ENCODE results near the gene ATAD3A. TPM values are rescaled to one million over a fixed set of nuclear protein-coding genes. Genes with fewer than 3 reads are reported as not detected.

The ATAD3A gene
- total RNA-seq, 1 experiment from 2014 or later = 71.2 TPM

DNA sequence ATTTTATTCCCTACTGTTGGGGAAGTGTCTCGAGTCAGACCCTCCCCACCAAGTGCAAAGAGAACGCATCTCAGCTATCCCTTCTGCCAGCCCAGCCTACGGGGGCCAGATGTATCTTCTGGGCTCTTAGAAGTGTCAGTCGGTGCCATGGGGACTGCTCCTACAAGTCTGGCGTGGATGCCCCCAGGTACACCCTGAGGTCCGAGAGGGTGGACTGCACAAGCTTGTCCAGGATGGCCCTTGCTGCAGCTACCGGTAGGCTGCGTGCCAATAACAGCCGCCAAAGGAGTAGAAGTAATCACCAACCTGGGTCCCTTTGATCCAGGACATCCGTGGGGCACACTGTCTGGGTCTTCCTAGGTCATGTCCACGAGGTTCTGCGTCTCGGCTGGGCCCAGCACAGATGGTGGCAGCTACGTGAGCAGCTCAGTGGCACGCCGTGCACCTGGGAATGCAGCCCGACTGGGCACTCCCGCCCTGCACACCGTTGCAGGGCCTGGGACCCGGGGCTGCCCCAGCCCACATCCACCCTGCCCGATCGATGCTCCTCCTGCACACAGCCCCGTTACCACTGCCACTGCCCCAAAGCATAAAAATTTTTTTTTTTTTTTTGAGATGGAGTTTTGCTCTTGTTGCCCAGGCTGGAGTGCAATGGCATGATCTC lies 71.5 kb downstream of the ATAD3A start:
- no peak overlapping the region for H3K27ac Mint-ChIP-seq
- no peaks in the 10 kb centered on the region for H3K4me1 Mint-ChIP-seq
- H3K4me3 Mint-ChIP-seq = no peak overlapping the region
- CTCF ChIA-PET = interaction anchor here (0.6 kb wide), 1 partner anchor 176 kb away, joined by 3 read pairs; no protein-coding TSS in a partner anchor
- POLR2A ChIA-PET = no interaction called here
- DNase-seq (ENCODE audit: low spot score) (no peak), ATAC-seq (no peak)
- TF ChIP-seq ZNF532 (CRISPR knock-in tag; IDR thresholded peaks at IDR 0.05; ENCODE audit: borderline replicate concordance) = no peak
- TF ChIP-seq TEAD4 (CRISPR knock-in tag; IDR thresholded peaks at IDR 0.05) = no peak
- TF ChIP-seq AR (CRISPR knock-in tag; IDR thresholded peaks at IDR 0.05) = no peak
- TF ChIP-seq GTF2I (CRISPR knock-in tag; conservative IDR thresholded peaks at IDR 0.05) = no peak
- TF ChIP-seq JUN (CRISPR knock-in tag; IDR thresholded peaks at IDR 0.05) = no peak
- TF ChIP-seq NFYB (CRISPR knock-in tag; conservative IDR thresholded peaks at IDR 0.05; ENCODE audit: low read depth) = no peak
- no peak for TF ChIP-seq ETV6 (CRISPR knock-in tag; IDR thresholded peaks at IDR 0.05)
- no peak for TF ChIP-seq NFATC4 (CRISPR knock-in tag; IDR thresholded peaks at IDR 0.05)
- no peak for TF ChIP-seq CBFB (CRISPR knock-in tag; IDR thresholded peaks at IDR 0.05; ENCODE audit: low read depth)
- no peak for TF ChIP-seq JAZF1 (CRISPR knock-in tag; IDR thresholded peaks at IDR 0.05)
- TF ChIP-seq ESRRA (CRISPR knock-in tag; IDR thresholded peaks at IDR 0.05; ENCODE audit: borderline replicate concordance) = no peak
- TF ChIP-seq FOXP1 (CRISPR knock-in tag; IDR thresholded peaks at IDR 0.05; ENCODE audit: borderline replicate concordance) = no peak
- TF ChIP-seq, protein P1, sequence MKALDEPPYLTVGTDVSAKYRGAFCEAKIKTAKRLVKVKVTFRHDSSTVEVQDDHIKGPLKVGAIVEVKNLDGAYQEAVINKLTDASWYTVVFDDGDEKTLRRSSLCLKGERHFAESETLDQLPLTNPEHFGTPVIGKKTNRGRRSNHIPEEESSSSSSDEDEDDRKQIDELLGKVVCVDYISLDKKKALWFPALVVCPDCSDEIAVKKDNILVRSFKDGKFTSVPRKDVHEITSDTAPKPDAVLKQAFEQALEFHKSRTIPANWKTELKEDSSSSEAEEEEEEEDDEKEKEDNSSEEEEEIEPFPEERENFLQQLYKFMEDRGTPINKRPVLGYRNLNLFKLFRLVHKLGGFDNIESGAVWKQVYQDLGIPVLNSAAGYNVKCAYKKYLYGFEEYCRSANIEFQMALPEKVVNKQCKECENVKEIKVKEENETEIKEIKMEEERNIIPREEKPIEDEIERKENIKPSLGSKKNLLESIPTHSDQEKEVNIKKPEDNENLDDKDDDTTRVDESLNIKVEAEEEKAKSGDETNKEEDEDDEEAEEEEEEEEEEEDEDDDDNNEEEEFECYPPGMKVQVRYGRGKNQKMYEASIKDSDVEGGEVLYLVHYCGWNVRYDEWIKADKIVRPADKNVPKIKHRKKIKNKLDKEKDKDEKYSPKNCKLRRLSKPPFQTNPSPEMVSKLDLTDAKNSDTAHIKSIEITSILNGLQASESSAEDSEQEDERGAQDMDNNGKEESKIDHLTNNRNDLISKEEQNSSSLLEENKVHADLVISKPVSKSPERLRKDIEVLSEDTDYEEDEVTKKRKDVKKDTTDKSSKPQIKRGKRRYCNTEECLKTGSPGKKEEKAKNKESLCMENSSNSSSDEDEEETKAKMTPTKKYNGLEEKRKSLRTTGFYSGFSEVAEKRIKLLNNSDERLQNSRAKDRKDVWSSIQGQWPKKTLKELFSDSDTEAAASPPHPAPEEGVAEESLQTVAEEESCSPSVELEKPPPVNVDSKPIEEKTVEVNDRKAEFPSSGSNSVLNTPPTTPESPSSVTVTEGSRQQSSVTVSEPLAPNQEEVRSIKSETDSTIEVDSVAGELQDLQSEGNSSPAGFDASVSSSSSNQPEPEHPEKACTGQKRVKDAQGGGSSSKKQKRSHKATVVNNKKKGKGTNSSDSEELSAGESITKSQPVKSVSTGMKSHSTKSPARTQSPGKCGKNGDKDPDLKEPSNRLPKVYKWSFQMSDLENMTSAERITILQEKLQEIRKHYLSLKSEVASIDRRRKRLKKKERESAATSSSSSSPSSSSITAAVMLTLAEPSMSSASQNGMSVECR (CRISPR knock-in tag; IDR thresholded peaks at IDR 0.05; ENCODE audit: borderline replicate concordance) = no peak
- TF ChIP-seq, protein P2, sequence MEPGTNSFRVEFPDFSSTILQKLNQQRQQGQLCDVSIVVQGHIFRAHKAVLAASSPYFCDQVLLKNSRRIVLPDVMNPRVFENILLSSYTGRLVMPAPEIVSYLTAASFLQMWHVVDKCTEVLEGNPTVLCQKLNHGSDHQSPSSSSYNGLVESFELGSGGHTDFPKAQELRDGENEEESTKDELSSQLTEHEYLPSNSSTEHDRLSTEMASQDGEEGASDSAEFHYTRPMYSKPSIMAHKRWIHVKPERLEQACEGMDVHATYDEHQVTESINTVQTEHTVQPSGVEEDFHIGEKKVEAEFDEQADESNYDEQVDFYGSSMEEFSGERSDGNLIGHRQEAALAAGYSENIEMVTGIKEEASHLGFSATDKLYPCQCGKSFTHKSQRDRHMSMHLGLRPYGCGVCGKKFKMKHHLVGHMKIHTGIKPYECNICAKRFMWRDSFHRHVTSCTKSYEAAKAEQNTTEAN (CRISPR knock-in tag; IDR thresholded peaks at IDR 0.05) = no peak
- TF ChIP-seq, protein P3, sequence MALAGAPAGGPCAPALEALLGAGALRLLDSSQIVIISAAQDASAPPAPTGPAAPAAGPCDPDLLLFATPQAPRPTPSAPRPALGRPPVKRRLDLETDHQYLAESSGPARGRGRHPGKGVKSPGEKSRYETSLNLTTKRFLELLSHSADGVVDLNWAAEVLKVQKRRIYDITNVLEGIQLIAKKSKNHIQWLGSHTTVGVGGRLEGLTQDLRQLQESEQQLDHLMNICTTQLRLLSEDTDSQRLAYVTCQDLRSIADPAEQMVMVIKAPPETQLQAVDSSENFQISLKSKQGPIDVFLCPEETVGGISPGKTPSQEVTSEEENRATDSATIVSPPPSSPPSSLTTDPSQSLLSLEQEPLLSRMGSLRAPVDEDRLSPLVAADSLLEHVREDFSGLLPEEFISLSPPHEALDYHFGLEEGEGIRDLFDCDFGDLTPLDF (CRISPR knock-in tag; IDR thresholded peaks at IDR 0.05) = no peak
- TF ChIP-seq PREB (CRISPR knock-in tag; IDR thresholded peaks at IDR 0.05; ENCODE audit: borderline replicate concordance) = no peak
- no peak for TF ChIP-seq ZNF138 (CRISPR knock-in tag; conservative IDR thresholded peaks at IDR 0.05)
- TF ChIP-seq NR3C1 (CRISPR knock-in tag; conservative IDR thresholded peaks at IDR 0.05; ENCODE audit: low read depth) = no peak
- peaks cover 30% of the 10 kb centered on the region for H3K27me3 Mint-ChIP-seq (ENCODE audit: low read depth)
- H3K36me3 Mint-ChIP-seq = no peaks in the 10 kb centered on the region
- H3K9me3 Mint-ChIP-seq = no peaks in the 10 kb centered on the region
